ENCODE data around the gene TJAP1. TPM values are rescaled to one million over a fixed set of nuclear protein-coding genes. Genes with fewer than 3 reads are reported as not detected.
A peak's percentile ranks its signal among the peaks of the same experiment; 100 is the strongest.

TJAP1 gene
- total and polyA plus RNA-seq, 3 donors from 2014 or later, result 35.4 to 59.1 (median 55.9) TPM

DNA sequence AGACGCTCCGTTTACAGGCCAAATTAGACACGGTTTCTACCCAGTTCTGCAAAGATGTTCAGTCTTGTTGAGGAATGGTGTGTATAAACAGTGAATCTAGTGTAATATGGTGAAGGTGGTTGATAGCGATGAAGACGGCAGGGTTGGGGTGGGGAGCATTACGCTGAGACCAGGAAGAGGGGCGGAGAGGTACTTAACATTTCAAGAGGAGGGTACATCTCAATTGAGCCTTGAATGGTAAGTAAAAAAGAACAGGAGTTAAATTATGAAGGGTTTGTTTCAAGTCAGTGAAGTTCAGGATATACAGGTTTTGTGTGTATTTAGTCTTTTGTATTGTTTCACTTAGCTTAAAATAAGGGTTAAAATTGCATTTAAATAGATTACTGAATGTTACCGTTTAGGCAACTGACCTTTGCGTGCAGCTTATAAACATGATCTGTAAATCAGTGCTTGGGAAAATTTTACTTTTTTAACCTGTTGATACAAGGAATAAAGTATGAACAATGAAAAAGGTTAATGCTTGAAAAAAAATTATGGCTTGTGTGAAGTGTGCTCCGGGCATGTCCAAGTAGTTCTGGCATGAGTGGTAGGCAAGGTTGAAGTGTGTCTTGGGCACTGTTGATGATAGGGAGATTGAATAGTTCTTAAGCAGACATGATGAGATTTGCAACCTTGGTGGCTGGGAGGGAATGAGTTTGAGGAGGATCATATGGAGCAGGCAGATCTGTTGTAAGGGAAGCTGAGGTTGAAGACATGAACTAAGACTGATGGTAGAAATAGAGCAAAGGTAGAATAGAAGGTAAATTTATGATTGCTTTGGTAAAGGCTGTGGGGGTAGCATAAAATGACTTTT is 40.4 kb downstream of the TJAP1 start:
- intact Hi-C loops (cut with DNase I; ENCODE audit: low total_unique reads), result loop anchor here (10.0 kb wide), 1 partner anchor 263 kb away; no protein-coding TSS in a partner anchor
- Histone ChIP-seq H3K4me3 (peak overlapping the region; percentile 81 to 92), H3K27me3 (no peaks in the 10 kb centered on the region), H3K9me3 (no peaks in the 10 kb centered on the region), H3K4me1 (peaks cover 23% of the 10 kb centered on the region), H3K36me3 (ENCODE audit: low read depth, missing control alignments) (peaks cover 5% of the 10 kb centered on the region), H3K27ac (peak overlapping the region; percentile 77 to 83)
- DNase-seq, result no peak
- TF ChIP-seq, protein P1, sequence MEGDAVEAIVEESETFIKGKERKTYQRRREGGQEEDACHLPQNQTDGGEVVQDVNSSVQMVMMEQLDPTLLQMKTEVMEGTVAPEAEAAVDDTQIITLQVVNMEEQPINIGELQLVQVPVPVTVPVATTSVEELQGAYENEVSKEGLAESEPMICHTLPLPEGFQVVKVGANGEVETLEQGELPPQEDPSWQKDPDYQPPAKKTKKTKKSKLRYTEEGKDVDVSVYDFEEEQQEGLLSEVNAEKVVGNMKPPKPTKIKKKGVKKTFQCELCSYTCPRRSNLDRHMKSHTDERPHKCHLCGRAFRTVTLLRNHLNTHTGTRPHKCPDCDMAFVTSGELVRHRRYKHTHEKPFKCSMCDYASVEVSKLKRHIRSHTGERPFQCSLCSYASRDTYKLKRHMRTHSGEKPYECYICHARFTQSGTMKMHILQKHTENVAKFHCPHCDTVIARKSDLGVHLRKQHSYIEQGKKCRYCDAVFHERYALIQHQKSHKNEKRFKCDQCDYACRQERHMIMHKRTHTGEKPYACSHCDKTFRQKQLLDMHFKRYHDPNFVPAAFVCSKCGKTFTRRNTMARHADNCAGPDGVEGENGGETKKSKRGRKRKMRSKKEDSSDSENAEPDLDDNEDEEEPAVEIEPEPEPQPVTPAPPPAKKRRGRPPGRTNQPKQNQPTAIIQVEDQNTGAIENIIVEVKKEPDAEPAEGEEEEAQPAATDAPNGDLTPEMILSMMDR (IDR thresholded peaks at IDR 0.05), result no peak
- no peak for TF ChIP-seq POLR2A (IDR thresholded peaks at IDR 0.05)
- 3% methylated on average over 10 of the region's 10 CpGs for WGBS, 2 donors

DNA sequence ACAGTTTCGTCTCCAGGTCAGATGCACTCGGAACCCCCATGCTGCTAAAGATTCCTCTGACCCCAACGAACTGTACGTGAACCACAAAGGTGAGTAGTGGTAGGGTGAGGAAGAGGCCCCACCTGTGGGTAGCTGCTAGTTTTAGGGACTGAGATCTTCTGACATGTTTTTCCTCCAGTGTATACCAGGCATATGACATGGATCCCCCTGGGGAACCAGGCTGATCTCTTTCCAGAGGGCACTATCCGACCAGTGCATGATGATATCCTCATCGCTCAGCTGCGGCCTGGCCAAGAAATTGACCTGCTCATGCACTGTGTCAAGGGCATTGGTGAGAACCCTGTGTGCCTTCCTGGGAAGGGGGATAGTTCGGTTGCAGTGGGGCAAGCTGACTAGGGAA is 42.7 kb downstream of the TJAP1 start:
- Histone ChIP-seq H3K27me3 (no peaks in the 10 kb centered on the region), H3K27ac (no peak overlapping the region), H3K4me3 (no peak overlapping the region), H3K9me3 (no peaks in the 10 kb centered on the region), H3K4me1 (peaks cover 21% of the 10 kb centered on the region), H3K36me3 (ENCODE audit: low read depth, missing control alignments) (peaks cover 5% of the 10 kb centered on the region)
- 78 to 88% methylated on average over 6 to 8 of the region's 8 CpGs for WGBS, 2 donors
- no peak for DNase-seq
- no peak for TF ChIP-seq POLR2A (IDR thresholded peaks at IDR 0.05)
- TF ChIP-seq, protein P1 (IDR thresholded peaks at IDR 0.05), result no peak
- intact Hi-C loops (cut with DNase I; ENCODE audit: low total_unique reads), result no loop called here

DNA sequence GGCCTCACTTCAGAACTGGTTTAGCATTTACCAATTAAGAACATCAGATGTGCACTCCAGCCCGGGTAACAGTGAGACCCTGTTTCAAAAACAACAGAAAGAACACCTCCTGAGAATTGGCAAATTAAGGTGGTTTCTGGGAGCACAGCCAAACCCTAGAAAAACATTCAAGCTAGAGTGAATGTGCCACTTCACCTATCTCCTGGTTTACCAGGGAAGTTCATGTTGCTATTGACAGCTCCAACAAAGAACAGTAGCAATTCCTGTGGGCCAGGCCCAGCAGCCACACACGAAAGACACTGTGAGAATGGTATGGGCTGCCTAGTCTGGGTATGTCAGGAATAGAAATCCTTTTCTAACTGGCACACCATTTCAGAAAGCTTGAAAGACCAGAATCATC is 44.5 kb downstream of the TJAP1 start:
- Histone ChIP-seq H3K27me3 (no peaks in the 10 kb centered on the region), H3K4me1 (peaks cover 10% of the 10 kb centered on the region), H3K27ac (no peak overlapping the region), H3K9me3 (no peaks in the 10 kb centered on the region), H3K36me3 (ENCODE audit: low read depth, missing control alignments) (peaks cover 5% of the 10 kb centered on the region), H3K4me3 (no peak overlapping the region)
- TF ChIP-seq, protein P1 (IDR thresholded peaks at IDR 0.05), result no peak
- no peak for TF ChIP-seq POLR2A (IDR thresholded peaks at IDR 0.05)
- intact Hi-C loops (cut with DNase I; ENCODE audit: low total_unique reads), result no loop called here
- 69 to 81% methylated on average over 2 of the region's 2 CpGs for WGBS, 2 donors
- no peak for DNase-seq

DNA sequence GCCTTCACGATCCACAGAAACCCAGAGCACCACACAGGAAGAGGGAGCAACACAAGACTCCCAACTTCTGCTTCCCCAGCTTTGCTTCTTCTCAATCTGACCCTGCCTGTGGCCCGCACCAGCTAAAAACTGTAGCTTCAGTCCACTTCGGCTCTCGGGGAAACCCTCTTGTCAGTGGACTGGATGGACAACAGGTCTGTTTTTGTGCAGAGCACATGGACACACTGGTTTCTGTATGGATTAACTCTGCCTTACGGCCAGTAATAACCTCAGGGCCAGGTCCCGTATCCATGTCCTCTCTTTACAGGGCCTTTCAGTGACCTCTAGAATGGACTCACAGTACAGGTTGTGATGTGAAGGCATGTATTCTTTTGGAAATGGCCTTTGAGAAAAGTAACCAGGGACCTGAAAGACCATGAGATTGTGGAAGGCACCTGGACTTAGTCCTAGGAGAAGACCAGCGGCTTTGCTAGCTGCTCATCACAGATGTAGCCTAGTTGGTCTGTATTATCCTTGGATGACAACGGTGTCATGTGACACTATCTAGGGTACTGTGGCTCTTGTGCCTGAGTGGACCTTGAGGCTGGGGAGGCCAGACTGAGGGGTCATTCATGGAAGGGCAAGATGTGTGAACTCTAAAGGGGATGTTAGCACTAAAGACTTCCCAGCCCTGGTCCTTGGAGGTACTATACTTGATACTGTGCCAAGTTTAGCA is 45.3 kb downstream of the TJAP1 start:
- WGBS, 2 donors, result 77 to 83% methylated on average over 8 of the region's 8 CpGs
- intact Hi-C loops (cut with DNase I; ENCODE audit: low total_unique reads), result no loop called here
- Histone ChIP-seq H3K4me1 (peaks cover 8% of the 10 kb centered on the region), H3K9me3 (no peaks in the 10 kb centered on the region), H3K27me3 (no peaks in the 10 kb centered on the region), H3K36me3 (ENCODE audit: low read depth, missing control alignments) (peaks cover 5% of the 10 kb centered on the region), H3K27ac (no peak overlapping the region), H3K4me3 (no peak overlapping the region)
- TF ChIP-seq, protein P1 (IDR thresholded peaks at IDR 0.05), result no peak
- no peak for TF ChIP-seq POLR2A (IDR thresholded peaks at IDR 0.05)
- no peak for DNase-seq

All from testis (tissue), 3 donors.